IPS DF 6.9 (cell line): ENCODE results near the gene SEMA6A.

Experiments used
- DNase-seq: peaks from one replicate; pipeline ENCODE4 v3.0.0-alpha.2; 2013; ENCODE audit warnings: low read depth, low spot score
- H3K27ac ChIP-seq: one replicate; pipeline ENCODE4 v1.5.1; 2013; ENCODE audit warnings: low read length, control low read depth
- H3K27me3 ChIP-seq: 2 replicates; pipeline ENCODE4 v1.6.1; 2013; ENCODE audit warnings: mild to moderate bottlenecking, low read length; ENCODE audit not compliant: control insufficient read depth, insufficient read depth
- H3K36me3 ChIP-seq: 2 replicates; pipeline ENCODE4 v1.6.1; 2013; ENCODE audit warnings: low read length; ENCODE audit not compliant: control insufficient read depth, insufficient read depth
- H3K4me1 ChIP-seq: 2 replicates; pipeline ENCODE4 v1.6.1; 2013; ENCODE audit warnings: low read length; ENCODE audit not compliant: control insufficient read depth, insufficient read depth
- H3K4me3 ChIP-seq: 2 replicates; pipeline ENCODE4 v1.5.1; 2013; ENCODE audit warnings: mild to moderate bottlenecking, low read length
- H3K9me3 ChIP-seq: 2 replicates; pipeline ENCODE4 v1.6.1; 2013; ENCODE audit warnings: low read length, inconsistent platforms; ENCODE audit not compliant: control insufficient read depth, insufficient read depth
- WGBS: extraction: QIAGEN DNeasy Blood & Tissue Kit; methylation state at CpG from one replicate; pipeline ENCODE4 v1.1.7; 2013; ENCODE audit warnings: mixed read lengths, missing lambda C conversion rate; ENCODE audit not compliant: insufficient read length, insufficient coverage; 5-methylcytosine and 5-hydroxymethylcytosine counted together

Gene SEMA6A

GRCh38 chr5:116598911-116599310 lies 24.3 kb upstream of the SEMA6A start:
- no peaks in the 10 kb centered on the region for H3K4me1 ChIP-seq
- no CpG with 5 or more reads among the region's 1 CpG for WGBS
- DNase-seq: no peak

DNA sequence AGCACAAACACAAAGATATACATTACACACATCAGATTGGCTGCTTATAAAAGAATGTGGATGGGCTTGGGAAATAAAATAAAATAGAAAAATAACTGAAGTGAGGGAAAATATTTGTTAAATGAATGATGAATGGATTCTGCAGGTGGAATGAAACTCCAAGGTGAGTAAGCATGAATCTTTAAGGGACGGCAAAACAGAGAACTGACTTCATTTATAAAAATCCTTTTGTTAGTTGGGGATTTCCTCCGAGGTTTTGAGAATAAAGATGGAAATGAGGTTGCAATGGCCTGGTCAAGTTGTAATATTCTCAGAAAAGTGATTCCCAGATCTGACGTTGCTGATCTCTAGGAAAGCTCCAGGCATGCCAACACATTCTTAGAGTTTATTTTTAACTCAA lies 20.9 kb upstream of the SEMA6A start:
- H3K4me1 ChIP-seq: no peaks in the 10 kb centered on the region
- H3K9me3 ChIP-seq: no peaks in the 10 kb centered on the region
- no peak for DNase-seq
- no peaks in the 10 kb centered on the region for H3K27me3 ChIP-seq
- H3K4me3 ChIP-seq: no peak overlapping the region
- H3K36me3 ChIP-seq: no peaks in the 10 kb centered on the region
- H3K27ac ChIP-seq: no peak overlapping the region
- WGBS: no CpG with 5 or more reads among the region's 3 CpGs

More at GRCh38 chr5:116598911-116599310, 24.3 kb upstream of the SEMA6A start:
- Histone ChIP-seq H3K4me3 (no peak overlapping the region), H3K27ac (no peak overlapping the region), H3K27me3 (no peaks in the 10 kb centered on the region), H3K36me3 (no peaks in the 10 kb centered on the region), H3K9me3 (no peaks in the 10 kb centered on the region)

DNA sequence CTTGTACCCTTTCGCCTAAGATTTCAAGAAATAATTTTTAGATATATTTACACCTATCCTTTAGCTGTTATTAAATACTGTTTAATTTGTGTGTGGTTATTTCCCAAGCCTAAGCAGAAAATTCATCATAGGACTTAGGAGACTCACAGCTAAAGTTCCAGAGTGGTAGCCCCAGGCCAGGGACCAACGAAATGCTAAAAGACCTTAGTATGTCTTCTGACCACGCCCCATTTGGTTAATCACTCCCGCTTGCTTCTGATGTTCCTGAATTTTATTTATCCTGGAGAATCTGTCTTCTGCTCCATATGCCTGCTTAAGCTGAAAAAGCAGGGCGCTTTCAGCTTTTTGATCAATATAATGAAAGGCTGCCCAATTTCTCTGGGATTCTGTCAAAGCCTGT lies 18.7 kb upstream of the SEMA6A start:
- Histone ChIP-seq H3K4me1 (no peaks in the 10 kb centered on the region), H3K9me3 (no peaks in the 10 kb centered on the region), H3K36me3 (no peaks in the 10 kb centered on the region), H3K27me3 (no peaks in the 10 kb centered on the region), H3K4me3 (no peak overlapping the region), H3K27ac (no peak overlapping the region)
- no peak for DNase-seq
- no CpG with 5 or more reads among the region's 5 CpGs for WGBS

GRCh38 chr5:116585227-116585626 lies 10.6 kb upstream of the SEMA6A start:
- Histone ChIP-seq H3K4me1 (no peaks in the 10 kb centered on the region), H3K27me3 (no peaks in the 10 kb centered on the region), H3K27ac (no peak overlapping the region), H3K4me3 (no peak overlapping the region), H3K9me3 (no peaks in the 10 kb centered on the region), H3K36me3 (no peaks in the 10 kb centered on the region)
- DNase-seq: no peak
- no CpG with 5 or more reads among the region's 3 CpGs for WGBS

DNA sequence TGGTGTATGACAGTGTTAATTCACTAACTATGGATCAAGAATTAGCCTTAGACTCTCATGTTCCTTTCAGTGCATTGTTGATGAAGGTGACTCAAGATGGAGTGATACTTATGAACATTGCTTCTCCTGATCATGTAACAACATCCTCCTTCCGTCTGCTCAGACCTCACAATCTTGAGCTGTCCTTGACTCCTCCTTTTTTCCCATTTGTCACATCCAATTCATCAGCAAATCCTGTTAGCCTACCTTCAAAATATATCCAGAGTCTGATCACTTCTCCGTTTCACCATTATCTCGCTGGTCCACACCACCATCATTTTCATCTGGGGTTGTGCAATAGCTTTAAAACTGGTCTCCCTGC lies 9.2 kb upstream of the SEMA6A start:
- WGBS: no CpG with 5 or more reads among the region's 3 CpGs

DNA sequence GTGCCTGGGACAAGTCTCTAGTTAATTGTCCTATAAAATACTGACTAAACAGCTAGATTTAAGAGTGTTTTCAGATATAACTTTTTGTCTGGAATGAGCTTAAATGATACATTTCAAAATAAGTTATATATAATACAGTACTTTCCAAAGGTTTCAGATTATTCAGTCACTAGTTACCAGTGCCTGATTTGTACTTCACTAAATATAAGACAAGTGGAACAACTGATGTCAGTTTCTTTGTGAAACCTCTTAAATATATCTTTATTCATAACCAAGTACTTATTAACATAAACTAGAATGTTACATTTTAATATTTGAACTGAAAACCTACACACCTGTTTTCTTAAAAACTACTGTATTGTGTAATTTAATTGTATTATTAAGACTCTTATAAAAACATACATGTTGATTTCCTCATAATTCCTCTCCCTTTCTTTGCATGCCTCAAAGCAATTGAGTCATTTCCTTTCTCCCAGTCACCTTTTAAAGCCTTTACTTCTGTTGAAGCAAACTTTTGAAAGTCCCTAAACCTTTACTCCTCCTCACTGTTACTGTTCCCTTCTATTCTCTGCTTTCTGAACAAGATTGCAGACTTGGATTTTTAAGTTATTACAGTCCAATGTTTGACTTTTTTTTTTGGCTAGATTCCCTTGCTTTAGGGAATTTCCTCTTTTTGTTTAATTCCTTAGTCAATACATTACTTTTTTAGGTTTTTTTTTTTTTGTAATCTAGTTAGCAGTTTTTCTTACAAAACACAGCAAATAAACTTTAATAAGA lies 8.7 kb upstream of the SEMA6A start:
- Histone ChIP-seq H3K36me3 (no peaks in the 10 kb centered on the region), H3K4me1 (no peaks in the 10 kb centered on the region)

More for the DNA sequence above, 9.2 kb upstream of the SEMA6A start:
- no peaks in the 10 kb centered on the region for H3K4me1 ChIP-seq
- no peak overlapping the region for H3K4me3 ChIP-seq
- no peak overlapping the region for H3K27ac ChIP-seq
- no peaks in the 10 kb centered on the region for H3K27me3 ChIP-seq
- no peaks in the 10 kb centered on the region for H3K36me3 ChIP-seq
- no peaks in the 10 kb centered on the region for H3K9me3 ChIP-seq
- DNase-seq: no peak

DNA sequence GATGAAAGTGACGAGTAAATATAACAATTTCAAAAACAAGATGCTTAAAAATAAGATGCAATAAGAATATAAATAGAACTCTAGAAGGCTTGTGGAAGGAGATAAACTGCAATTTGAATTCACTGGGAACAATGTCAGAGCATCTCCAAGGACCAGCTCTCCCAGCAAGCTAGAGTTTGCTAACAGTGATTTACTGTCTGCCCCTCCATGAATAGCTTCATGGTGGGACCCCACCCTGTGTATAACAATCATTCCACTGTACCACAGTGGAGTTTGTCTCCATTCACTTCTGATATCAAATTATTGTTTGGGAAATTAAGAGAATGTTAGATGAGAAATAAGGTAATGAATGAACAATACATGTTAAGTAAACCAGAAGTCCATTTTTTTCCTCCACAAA lies 7.3 kb upstream of the SEMA6A start:
- no peak for DNase-seq
- Histone ChIP-seq H3K4me1 (no peaks in the 10 kb centered on the region), H3K36me3 (no peaks in the 10 kb centered on the region), H3K4me3 (no peak overlapping the region), H3K27ac (no peak overlapping the region), H3K9me3 (no peaks in the 10 kb centered on the region), H3K27me3 (no peaks in the 10 kb centered on the region)
- 100% methylated on average over 1 of the region's 1 CpG for WGBS

More for the DNA sequence above, 8.7 kb upstream of the SEMA6A start:
- DNase-seq: no peak
- Histone ChIP-seq H3K27ac (no peak overlapping the region), H3K4me3 (no peak overlapping the region), H3K27me3 (no peaks in the 10 kb centered on the region), H3K9me3 (no peaks in the 10 kb centered on the region)

DNA sequence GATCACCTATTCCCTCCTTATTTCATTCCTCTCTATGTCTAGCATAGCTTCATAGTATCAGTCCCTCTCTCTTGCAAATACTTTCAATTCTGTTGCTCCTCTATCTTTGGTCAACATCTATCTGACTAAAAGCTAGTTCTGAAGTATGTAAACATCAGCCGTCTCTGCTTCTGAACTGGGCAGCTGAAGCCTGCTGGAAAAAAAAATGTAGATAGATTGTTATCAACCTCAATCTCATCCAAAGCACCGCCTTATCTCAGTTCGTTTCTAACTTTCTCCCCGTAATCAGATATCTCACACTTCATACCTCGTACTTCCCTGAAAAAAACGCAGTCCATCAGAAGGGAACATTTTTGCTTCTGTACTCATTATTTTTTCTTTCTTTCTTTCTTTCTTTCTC lies 4.5 kb upstream of the SEMA6A start:
- WGBS: 100% methylated on average over 2 of the region's 6 CpGs
- H3K27ac ChIP-seq: no peak overlapping the region
- no peaks in the 10 kb centered on the region for H3K27me3 ChIP-seq
- H3K9me3 ChIP-seq: no peaks in the 10 kb centered on the region
- H3K4me3 ChIP-seq: no peak overlapping the region
- H3K4me1 ChIP-seq: no peaks in the 10 kb centered on the region
- no peaks in the 10 kb centered on the region for H3K36me3 ChIP-seq
- no peak for DNase-seq

DNA sequence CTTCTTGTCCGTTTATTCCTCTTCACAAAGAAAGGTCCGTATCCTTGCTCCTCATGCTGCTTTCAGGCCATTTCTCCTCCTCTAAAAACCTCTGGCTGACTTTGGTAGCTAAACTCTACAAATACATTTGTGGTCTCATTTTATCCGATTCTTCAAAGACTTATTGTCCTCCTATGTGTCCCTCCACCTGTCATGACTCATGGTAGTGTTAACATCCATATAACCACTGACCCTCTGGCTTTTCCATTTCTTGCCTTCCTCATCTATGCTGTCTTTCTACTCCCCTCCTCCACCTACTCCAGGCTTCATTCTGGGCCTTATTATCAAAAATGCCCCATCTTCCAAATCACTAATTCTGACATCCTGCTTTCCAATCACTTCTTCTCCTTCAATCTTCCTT lies 4.1 kb upstream of the SEMA6A start:
- WGBS: no CpG with 5 or more reads among the region's 3 CpGs
- H3K4me1 ChIP-seq: no peaks in the 10 kb centered on the region
- no peak for DNase-seq
- H3K27ac ChIP-seq: no peak overlapping the region
- H3K27me3 ChIP-seq: no peaks in the 10 kb centered on the region
- H3K9me3 ChIP-seq: no peaks in the 10 kb centered on the region
- no peaks in the 10 kb centered on the region for H3K36me3 ChIP-seq
- no peak overlapping the region for H3K4me3 ChIP-seq

DNA sequence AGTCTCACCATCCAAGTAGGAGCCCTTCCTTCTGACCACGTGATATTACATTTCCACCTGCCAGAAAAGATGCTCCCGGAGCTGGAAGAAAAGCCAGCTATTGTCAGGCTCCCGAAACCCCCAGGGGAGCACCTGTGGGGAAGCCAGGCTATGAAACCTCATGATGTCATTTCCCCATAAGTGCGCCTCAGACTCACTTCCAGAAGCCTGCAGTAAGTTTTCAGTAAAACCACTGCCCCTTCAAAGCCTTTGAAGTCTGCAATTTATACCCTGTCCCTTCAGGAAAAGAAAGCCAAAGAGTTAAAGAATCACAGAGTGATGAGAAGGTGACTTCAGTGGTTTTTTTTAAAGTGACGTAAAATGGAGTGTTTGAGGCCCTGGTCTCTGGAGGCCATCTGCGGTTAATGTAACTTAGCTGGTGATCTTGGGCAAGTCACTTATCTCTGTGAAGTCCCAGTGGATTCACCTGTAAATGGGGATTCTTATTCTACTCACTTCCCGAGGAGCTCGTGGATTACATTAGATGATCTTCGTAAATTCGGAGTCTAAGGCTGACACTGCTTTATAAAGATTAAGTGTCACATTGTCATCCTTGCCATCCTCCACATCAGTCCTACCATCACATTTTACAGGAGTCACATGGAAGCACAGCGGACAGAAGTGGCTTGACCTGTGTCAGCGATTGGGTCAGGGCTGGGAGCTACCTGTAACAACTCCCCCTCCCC lies 2.6 kb upstream of the SEMA6A start:
- no peak for DNase-seq
- Histone ChIP-seq H3K27ac (no peak overlapping the region), H3K4me3 (no peak overlapping the region), H3K27me3 (no peaks in the 10 kb centered on the region), H3K9me3 (no peaks in the 10 kb centered on the region), H3K36me3 (no peaks in the 10 kb centered on the region), H3K4me1 (no peaks in the 10 kb centered on the region)
- no CpG with 5 or more reads among the region's 12 CpGs for WGBS
